Neural crest cell (in vitro differentiated cells): ENCODE measurements around the gene GPR62. TPM values are rescaled to one million over a fixed set of nuclear protein-coding genes. Genes with fewer than 3 reads are reported as not detected.

ENCODE experiments used
- DNase-seq: peaks from one replicate; pipeline ENCODE4 v3.0.0; 2021; ENCODE audit warnings: low read depth, mixed read lengths, low spot score
- H3K27ac Mint-ChIP-seq: one replicate; pipeline ENCODE4 v1.8.0; 2021; ENCODE audit warnings: mild to moderate bottlenecking, mixed read lengths; ENCODE audit not compliant: unreplicated experiment
- H3K27me3 Mint-ChIP-seq: 2 replicates; pipeline ENCODE4 v1.8.0; 2021; ENCODE audit warnings: low read depth, mild to moderate bottlenecking, mixed read lengths
- H3K36me3 Mint-ChIP-seq: 2 replicates; pipeline ENCODE4 v1.8.0; 2021; ENCODE audit warnings: low read depth, mild to moderate bottlenecking, mixed read lengths
- H3K4me1 Mint-ChIP-seq: 2 replicates; pipeline ENCODE4 v1.8.0; 2021; ENCODE audit warnings: mixed read lengths
- H3K4me3 Mint-ChIP-seq: one replicate; pipeline ENCODE4 v1.8.0; 2021; ENCODE audit warnings: mild to moderate bottlenecking, mixed read lengths
- H3K9me3 Mint-ChIP-seq: 2 replicates; pipeline ENCODE4 v1.8.0; 2021; ENCODE audit warnings: mixed read lengths
- total RNA-seq: library from RNA; stranded (reverse); gene quantifications from 2 replicates; pipeline ENCODE4 v1.2.1, GENCODE V29; 2021
- TF ChIP-seq, protein P1 (sequence below): fragments of 200-600 bp; sonication (generic); conservative IDR thresholded peaks from 2 replicates; pipeline ENCODE4 v1.5.0; 2021; ENCODE audit warnings: antibody characterized with exemption, mild to moderate bottlenecking

The GPR62 gene
- total RNA-seq, 1 donor from 2014 or later, result 0.23 TPM

DNA sequence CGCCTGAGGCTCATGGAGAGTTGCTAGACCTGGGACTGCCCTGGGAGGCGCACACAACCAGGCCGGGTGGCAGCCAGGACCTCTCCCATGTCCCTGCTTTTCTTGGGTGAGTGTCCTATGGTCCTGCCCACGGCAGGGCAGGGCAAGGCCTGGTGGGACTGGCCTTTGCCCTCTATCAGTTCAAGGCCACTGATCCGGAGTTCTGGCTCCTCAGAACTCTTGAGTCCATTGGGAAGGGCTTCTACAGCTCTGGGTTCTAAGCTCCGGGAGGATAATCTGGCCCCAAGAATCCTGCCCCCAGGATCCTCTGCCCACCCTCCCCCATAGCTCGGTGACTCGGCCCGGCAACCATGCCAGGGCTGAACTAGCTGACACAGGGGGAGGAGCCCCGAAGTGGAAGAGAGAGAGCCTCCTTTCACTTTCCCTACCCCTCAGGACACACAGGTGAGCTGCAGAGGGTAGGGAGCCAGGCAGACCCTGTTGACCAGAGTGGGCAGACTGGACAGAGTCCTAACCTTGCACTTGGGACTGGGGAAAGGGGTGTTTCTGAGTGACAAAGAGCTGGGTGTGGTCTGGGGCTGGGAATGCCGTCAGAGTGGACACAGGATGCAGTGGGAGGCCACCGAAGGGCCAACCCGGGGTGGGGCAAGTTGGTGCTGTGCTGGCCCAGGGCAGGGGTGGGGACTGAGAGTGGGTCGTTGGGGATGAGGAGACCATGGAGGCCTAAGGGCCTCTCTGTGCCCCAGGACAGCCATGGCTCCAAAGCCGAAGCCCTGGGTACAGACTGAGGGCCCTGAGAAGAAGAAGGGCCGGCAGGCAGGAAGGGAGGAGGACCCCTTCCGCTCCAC is 12.4 kb upstream of the GPR62 start:
- Mint-ChIP-seq H3K4me3 (peak overlapping the region; percentile 95), H3K4me1 (peaks cover 28% of the 10 kb centered on the region), H3K27me3 (no peaks in the 10 kb centered on the region), H3K9me3 (no peaks in the 10 kb centered on the region), H3K27ac (peak overlapping the region; percentile 83), H3K36me3 (no peaks in the 10 kb centered on the region)
- DNase-seq, result no peak
- TF ChIP-seq, protein P1, sequence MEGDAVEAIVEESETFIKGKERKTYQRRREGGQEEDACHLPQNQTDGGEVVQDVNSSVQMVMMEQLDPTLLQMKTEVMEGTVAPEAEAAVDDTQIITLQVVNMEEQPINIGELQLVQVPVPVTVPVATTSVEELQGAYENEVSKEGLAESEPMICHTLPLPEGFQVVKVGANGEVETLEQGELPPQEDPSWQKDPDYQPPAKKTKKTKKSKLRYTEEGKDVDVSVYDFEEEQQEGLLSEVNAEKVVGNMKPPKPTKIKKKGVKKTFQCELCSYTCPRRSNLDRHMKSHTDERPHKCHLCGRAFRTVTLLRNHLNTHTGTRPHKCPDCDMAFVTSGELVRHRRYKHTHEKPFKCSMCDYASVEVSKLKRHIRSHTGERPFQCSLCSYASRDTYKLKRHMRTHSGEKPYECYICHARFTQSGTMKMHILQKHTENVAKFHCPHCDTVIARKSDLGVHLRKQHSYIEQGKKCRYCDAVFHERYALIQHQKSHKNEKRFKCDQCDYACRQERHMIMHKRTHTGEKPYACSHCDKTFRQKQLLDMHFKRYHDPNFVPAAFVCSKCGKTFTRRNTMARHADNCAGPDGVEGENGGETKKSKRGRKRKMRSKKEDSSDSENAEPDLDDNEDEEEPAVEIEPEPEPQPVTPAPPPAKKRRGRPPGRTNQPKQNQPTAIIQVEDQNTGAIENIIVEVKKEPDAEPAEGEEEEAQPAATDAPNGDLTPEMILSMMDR, result no peak

GRCh38 chr3:51943451-51944391 is 11.5 kb upstream of the GPR62 start:
- no peaks in the 10 kb centered on the region for H3K9me3 Mint-ChIP-seq
- peaks cover 28% of the 10 kb centered on the region for H3K4me1 Mint-ChIP-seq
- no peak overlapping the region for H3K4me3 Mint-ChIP-seq
- H3K36me3 Mint-ChIP-seq, result no peaks in the 10 kb centered on the region
- DNase-seq, result no peak
- H3K27me3 Mint-ChIP-seq, result no peaks in the 10 kb centered on the region
- TF ChIP-seq, protein P1, result no peak
- peak overlapping the region; percentile 19 for H3K27ac Mint-ChIP-seq

DNA sequence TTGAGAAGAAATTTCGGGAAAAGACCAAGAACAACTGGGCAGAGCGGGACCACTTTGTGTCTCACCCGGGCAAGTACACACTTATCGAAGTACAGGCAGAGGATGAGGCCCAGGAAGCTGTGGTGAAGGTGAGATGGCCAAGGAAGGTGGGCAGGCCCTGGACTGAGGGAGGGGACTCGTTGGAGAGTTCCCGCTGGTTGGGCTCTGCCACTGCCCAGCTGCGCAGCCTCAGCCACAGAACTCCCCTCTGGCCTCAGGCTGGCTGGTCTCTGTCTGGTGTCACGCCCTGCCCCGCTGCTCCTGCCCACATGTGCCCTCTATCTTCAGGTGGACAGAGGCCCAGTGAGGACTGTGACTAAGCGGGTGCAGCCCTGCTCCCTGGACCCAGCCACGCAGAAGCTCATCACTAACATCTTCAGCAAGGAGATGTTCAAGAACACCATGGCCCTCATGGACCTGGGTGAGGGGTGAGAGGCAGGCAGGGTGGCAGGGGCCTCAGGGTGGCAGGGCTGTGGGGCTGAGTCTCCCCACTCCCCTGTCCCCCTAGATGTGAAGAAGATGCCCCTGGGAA is 10.6 kb upstream of the GPR62 start:
- H3K27me3 Mint-ChIP-seq, result no peaks in the 10 kb centered on the region
- H3K36me3 Mint-ChIP-seq, result no peaks in the 10 kb centered on the region
- no peak overlapping the region for H3K27ac Mint-ChIP-seq
- DNase-seq, result no peak
- TF ChIP-seq, protein P1, result no peak
- peaks cover 23% of the 10 kb centered on the region for H3K4me1 Mint-ChIP-seq
- H3K9me3 Mint-ChIP-seq, result no peaks in the 10 kb centered on the region
- no peak overlapping the region for H3K4me3 Mint-ChIP-seq

- H3K9me3 Mint-ChIP-seq, result no peaks in the 10 kb centered on the region
- TF ChIP-seq, protein P1, result no peak
- peaks cover 22% of the 10 kb centered on the region for H3K4me1 Mint-ChIP-seq
- H3K27ac Mint-ChIP-seq, result no peak overlapping the region
- no peaks in the 10 kb centered on the region for H3K36me3 Mint-ChIP-seq
- no peak overlapping the region for H3K4me3 Mint-ChIP-seq
- DNase-seq, result no peak
- H3K27me3 Mint-ChIP-seq, result no peaks in the 10 kb centered on the region
These were observed 9.9 kb upstream of the GPR62 start for GRCh38 chr3:51945031-51945840.
